Omental fat pad (tissue), 4 donors: ENCODE data around the gene CCDC137. TPM values are rescaled to one million over a fixed set of nuclear protein-coding genes. Genes with fewer than 3 reads are reported as not detected.

Experiments
- ATAC-seq: fragments of 150-250 bp; one replicate; pipeline ENCODE4 v1.9.1; 2016; ENCODE audit warnings: mild to moderate bottlenecking, moderate library complexity; ENCODE audit not compliant: low FRiP score
- DNase-seq: peaks from one replicate; pipeline ENCODE4 v3.0.0-alpha.2; 2019; ENCODE audit warnings: low spot score
- total RNA-seq, 4 donors: library from RNA; depleted of rRNA; stranded (reverse); fragments of >200 nt; gene quantifications; one replicate each; pipeline ENCODE4 v1.1.0, GENCODE V29; 2016
- TF ChIP-seq, protein P1 (sequence below), 3 donors: fragments of 450-650 bp; IDR thresholded peaks; one replicate each; pipeline ENCODE4 v1.5.1; 2016 to 2017; ENCODE audit warnings: antibody characterized with exemption in 3 of 3, mild to moderate bottlenecking in 3 of 3, moderate library complexity in 2 of 3

CCDC137 gene
- total RNA-seq, 4 donors from 2014 or later, result 6.8 to 15.6 (median 9.4) TPM

GRCh38 chr17:81713556-81714411 is 47.2 kb downstream of the CCDC137 start:
- ATAC-seq, result no peak
- TF ChIP-seq, protein P1, sequence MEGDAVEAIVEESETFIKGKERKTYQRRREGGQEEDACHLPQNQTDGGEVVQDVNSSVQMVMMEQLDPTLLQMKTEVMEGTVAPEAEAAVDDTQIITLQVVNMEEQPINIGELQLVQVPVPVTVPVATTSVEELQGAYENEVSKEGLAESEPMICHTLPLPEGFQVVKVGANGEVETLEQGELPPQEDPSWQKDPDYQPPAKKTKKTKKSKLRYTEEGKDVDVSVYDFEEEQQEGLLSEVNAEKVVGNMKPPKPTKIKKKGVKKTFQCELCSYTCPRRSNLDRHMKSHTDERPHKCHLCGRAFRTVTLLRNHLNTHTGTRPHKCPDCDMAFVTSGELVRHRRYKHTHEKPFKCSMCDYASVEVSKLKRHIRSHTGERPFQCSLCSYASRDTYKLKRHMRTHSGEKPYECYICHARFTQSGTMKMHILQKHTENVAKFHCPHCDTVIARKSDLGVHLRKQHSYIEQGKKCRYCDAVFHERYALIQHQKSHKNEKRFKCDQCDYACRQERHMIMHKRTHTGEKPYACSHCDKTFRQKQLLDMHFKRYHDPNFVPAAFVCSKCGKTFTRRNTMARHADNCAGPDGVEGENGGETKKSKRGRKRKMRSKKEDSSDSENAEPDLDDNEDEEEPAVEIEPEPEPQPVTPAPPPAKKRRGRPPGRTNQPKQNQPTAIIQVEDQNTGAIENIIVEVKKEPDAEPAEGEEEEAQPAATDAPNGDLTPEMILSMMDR (IDR thresholded peaks at IDR 0.05), result no peak
- DNase-seq, result no peak

GRCh38 chr17:81714412-81715106 is 48.0 kb downstream of the CCDC137 start:
- DNase-seq (no peak), ATAC-seq (no peak)
- TF ChIP-seq, protein P1 (IDR thresholded peaks at IDR 0.05), result no peak

DNA sequence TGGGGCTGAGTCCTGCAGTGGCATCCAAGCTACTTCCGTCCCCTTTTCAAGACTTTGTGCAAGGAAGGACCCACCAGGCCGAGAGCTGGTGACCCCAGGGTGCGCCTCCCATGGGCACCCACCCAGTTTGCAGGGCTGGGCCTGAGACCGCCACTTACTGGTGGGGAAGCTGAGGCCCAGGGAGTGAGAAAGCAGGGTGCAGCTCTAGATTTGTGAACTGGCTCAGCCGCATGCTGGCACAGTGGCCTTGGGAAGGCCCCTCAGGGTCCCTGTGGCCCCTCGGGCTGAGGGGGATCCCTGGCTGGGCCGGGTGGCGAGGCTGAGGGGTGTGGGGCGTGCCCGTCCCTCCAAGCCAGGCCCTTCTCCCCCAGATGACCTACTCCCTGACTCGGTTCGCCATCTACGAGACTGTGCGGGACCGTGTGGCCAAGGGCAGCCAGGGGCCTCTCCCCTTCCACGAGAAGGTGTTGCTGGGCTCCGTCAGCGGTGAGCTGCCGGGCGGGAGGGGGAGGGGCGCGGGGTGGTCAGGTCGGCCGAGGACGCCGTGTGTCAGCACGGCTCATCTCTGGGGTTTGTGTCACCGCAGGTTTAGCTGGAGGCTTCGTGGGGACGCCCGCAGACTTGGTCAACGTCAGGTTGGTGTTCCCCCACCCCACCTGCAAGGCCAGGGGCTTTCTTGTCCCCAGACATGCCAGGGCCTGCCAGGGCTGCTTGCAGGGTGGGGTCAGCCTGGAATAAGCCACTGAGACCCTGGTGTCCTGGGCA is 48.8 kb downstream of the CCDC137 start:
- no peak for ATAC-seq

GRCh38 chr17:81715872-81716673 is 49.5 kb downstream of the CCDC137 start:
- TF ChIP-seq, protein P1 (IDR thresholded peaks at IDR 0.05), result no peak
- ATAC-seq (no peak), DNase-seq (no peak)

More for the DNA sequence above, 48.8 kb downstream of the CCDC137 start:
- DNase-seq, result no peak
- TF ChIP-seq, protein P1 (IDR thresholded peaks at IDR 0.05), result no peak

GRCh38 chr17:81716674-81716996 is 50.1 kb downstream of the CCDC137 start:
- ATAC-seq (no peak), DNase-seq (no peak)
- TF ChIP-seq, protein P1 (IDR thresholded peaks at IDR 0.05), result no peak

DNA sequence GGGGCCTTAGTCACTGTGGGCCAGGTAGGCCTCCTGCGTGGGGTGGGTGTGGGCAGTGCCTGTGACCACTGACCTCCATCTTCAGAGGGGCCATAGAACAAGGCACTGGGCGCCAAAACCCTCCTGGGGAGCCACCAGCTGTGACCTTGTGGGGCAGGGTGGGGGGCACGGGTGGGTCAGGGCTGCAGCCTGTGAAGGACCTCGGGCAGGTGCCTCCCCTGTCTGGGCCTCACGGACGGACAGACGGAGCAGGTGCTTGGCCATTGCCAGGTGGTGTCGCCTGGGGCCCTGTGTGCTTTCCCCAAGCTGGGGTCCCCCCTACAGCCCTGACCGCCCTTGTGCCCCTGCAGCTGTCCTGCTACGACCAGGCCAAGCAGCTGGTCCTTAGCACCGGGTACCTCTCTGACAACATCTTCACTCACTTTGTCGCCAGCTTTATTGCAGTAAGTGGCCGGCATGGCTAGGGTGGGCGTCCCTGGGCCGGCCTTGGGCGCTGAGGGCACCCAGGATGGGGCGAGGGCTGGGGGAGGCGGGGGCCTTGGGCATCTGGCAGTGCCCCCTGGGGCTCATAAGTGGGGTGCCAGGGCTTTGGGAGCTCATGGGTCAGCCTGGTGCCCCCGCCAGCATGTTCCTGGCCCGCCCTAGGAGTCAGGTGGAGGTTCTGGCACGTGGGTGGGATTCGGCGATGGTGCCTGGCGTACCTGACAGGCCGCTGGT is 50.7 kb downstream of the CCDC137 start:
- TF ChIP-seq, protein P1 (IDR thresholded peaks at IDR 0.05), result no peak
- no peak for ATAC-seq
- no peak for DNase-seq
